GM12878 (cell line): ENCODE results near the gene MALRD1. TPM values are rescaled to one million over a fixed set of nuclear protein-coding genes. Genes with fewer than 3 reads are reported as not detected.

Source experiments
- ATAC-seq: fragments of 200-7000 bp; cut with Tn5 transposase; 3 replicates; pipeline ENCODE4 v1.9.1; 2020; ENCODE audit warnings: mild to moderate bottlenecking, moderate library complexity
- BruUV-seq: library from RNA; stranded (reverse); fragments of 400-500 nt; replicated peaks from 2 replicates; lab custom pipeline; 2021; lab: Mats Ljungman, UMichigan
- CTCF ChIA-PET: fragments of 300-600 bp; sonication (Branson Sonifier 250); formaldehyde crosslinking; extraction: SDS; loops from one replicate; lab custom pipeline; 2021; ENCODE audit warnings: inconsistent platforms; lab: Yijun Ruan, JAX
- POLR2A ChIA-PET: fragments of 350-600 bp; formaldehyde crosslinking; extraction: SDS; loops from one replicate; lab custom pipeline; 2021; ENCODE audit warnings: inconsistent platforms; lab: Charles Lee
- RAD21 ChIA-PET: fragments of 300-600 bp; sonication (Branson Sonifier 250); formaldehyde crosslinking; loops from one replicate; lab custom pipeline; 2023; ENCODE audit warnings: antibody characterized with exemption; ENCODE audit not compliant: unreplicated experiment; lab: Charles Lee
- SMC1A ChIA-PET: fragments of 300-600 bp; sonication (Branson Sonifier 250); formaldehyde crosslinking; loops from one replicate; lab custom pipeline; 2023; ENCODE audit not compliant: unreplicated experiment, uncharacterized antibody; lab: Charles Lee
- DNase-seq: peaks from one replicate; pipeline ENCODE4 v3.0.0-alpha.2; 2011; ENCODE audit warnings: low read depth, low spot score
- FAIRE-seq: peaks from 3 replicates; lab custom pipeline; 2011; peaks lifted over from hg19 to GRCh38; lab: Jason Lieb, UNC
- H2AFZ ChIP-seq: 2 replicates; pipeline ENCODE4 v1.6.0; 2011; ENCODE audit warnings: low read depth, low read length, control low read depth; ENCODE audit not compliant: control insufficient read depth
- H3K27ac ChIP-seq: 2 replicates; pipeline ENCODE4 v1.5.1; 2011; ENCODE audit warnings: control low read depth; ENCODE audit not compliant: control insufficient read depth, insufficient read depth
- H3K27me3 ChIP-seq, 2 experiments: replicated peaks in 1 of 2; 2 replicates each; pipeline versions ENCODE4 v1.6.0 to v1.6.1; 2011; ENCODE audit warnings: low read length in 1 of 2; ENCODE audit not compliant: control insufficient read depth in 2 of 2, insufficient read depth in 2 of 2
- H3K36me3 ChIP-seq, 2 experiments: 2 replicates each; pipeline ENCODE4 v1.5.1; 2011; ENCODE audit warnings: low read length in 1 of 2; ENCODE audit not compliant: control insufficient read depth in 2 of 2, insufficient read depth in 2 of 2
- H3K4me1 ChIP-seq: 2 replicates; pipeline ENCODE4 v1.6.1; 2011; ENCODE audit warnings: mild to moderate bottlenecking, low read length, moderate library complexity, mixed read lengths; ENCODE audit not compliant: control insufficient read depth, insufficient read depth
- H3K4me2 ChIP-seq: 2 replicates; pipeline ENCODE4 v1.6.0; 2011; ENCODE audit warnings: control low read depth; ENCODE audit not compliant: control insufficient read depth, insufficient read depth
- H3K4me3 ChIP-seq: fragments of 200-600 bp; sonication (generic); 2 replicates; pipeline ENCODE4 v1.5.1; 2016
- H3K79me2 ChIP-seq: 2 replicates; pipeline ENCODE4 v1.6.0; 2011; ENCODE audit warnings: low read length; ENCODE audit not compliant: control insufficient read depth, insufficient read depth
- H3K9ac ChIP-seq: 2 replicates; pipeline ENCODE4 v1.8.0; 2011; ENCODE audit warnings: low read length, control low read depth, mixed read lengths; ENCODE audit not compliant: control insufficient read depth, insufficient read depth
- H3K9me3 ChIP-seq: replicated peaks from 3 replicates; pipeline ENCODE4 v1.5.1; 2011; ENCODE audit warnings: mild to moderate bottlenecking, low read length; ENCODE audit not compliant: control insufficient read depth, insufficient read depth
- H4K20me1 ChIP-seq: 2 replicates; pipeline ENCODE4 v1.6.0; 2011; ENCODE audit not compliant: control insufficient read depth, insufficient read depth
- CHD1 ChIP-seq: IDR thresholded peaks from 2 replicates; pipeline ENCODE4 v1.6.1; 2012; ENCODE audit warnings: low read depth, low read length, improper control_type of control experiment
- E2F8 ChIP-seq: fragments of 450-650 bp; IDR thresholded peaks from 2 replicates; pipeline ENCODE4 v1.6.1; 2018; ENCODE audit warnings: mild to moderate bottlenecking, low read depth, moderate library complexity; ENCODE audit not compliant: partially characterized antibody
- ESRRA ChIP-seq: IDR thresholded peaks from 2 replicates; pipeline ENCODE4 v1.6.1; 2012; ENCODE audit warnings: mild to moderate bottlenecking, low read length, improper control_type of control experiment
- LARP7 ChIP-seq: fragments of 450-650 bp; IDR thresholded peaks from 2 replicates; pipeline ENCODE4 v1.6.1; 2017; ENCODE audit warnings: mild to moderate bottlenecking
- MEF2A ChIP-seq: IDR thresholded peaks from 2 replicates; pipeline ENCODE4 v1.6.1; 2011; ENCODE audit warnings: low read depth, mild to moderate bottlenecking, low read length, moderate library complexity; ENCODE audit not compliant: insufficient read depth
- MTA3 ChIP-seq: IDR thresholded peaks from 2 replicates; pipeline ENCODE4 v1.6.1; 2012; ENCODE audit warnings: low read length, inconsistent platforms, borderline replicate concordance
- RELB ChIP-seq: fragments of 450-650 bp; IDR thresholded peaks from 2 replicates; pipeline ENCODE4 v1.6.1; 2017; ENCODE audit warnings: low read depth, mild to moderate bottlenecking, moderate library complexity
- SUZ12 ChIP-seq: fragments of 200-600 bp; sonication (generic); IDR thresholded peaks from one replicate; pipeline ENCODE4 v1.6.1; 2018; ENCODE audit warnings: antibody characterized with exemption, mild to moderate bottlenecking; ENCODE audit not compliant: unreplicated experiment
- ZNF384 ChIP-seq: IDR thresholded peaks from 2 replicates; pipeline ENCODE4 v1.6.1; 2012; ENCODE audit warnings: low read depth, mild to moderate bottlenecking, low read length, improper control_type of control experiment, borderline replicate concordance
- ZNF592 ChIP-seq: fragments of 450-650 bp; IDR thresholded peaks from 2 replicates; pipeline ENCODE4 v1.6.1; 2017; ENCODE audit warnings: mild to moderate bottlenecking, moderate library complexity
- WGBS: methylation state at CpG from one replicate; pipeline ENCODE4 v1.1.6; 2016; ENCODE audit warnings: low lambda C conversion rate; ENCODE audit not compliant: insufficient replicate concordance, insufficient coverage; ENCODE audit errors: missing lambda C conversion rate; 5-methylcytosine and 5-hydroxymethylcytosine counted together
- in situ Hi-C: fragments of 300-500 bp; cut with MboI; formaldehyde crosslinking; loops from 9 replicates; pipeline ENCODE4 v1.14.3; 2018; ENCODE audit warnings: mixed read lengths
- intact Hi-C: fragments of 100-400 bp; cut with micrococcal nuclease; formaldehyde crosslinking; loops from one replicate; pipeline ENCODE4 v1.14.2; 2022; ENCODE audit not compliant: unreplicated experiment
- polyA plus RNA-seq, 11 experiments: library from polyadenylated mRNA; depleted of rRNA in 4 of 11; unstranded in 6 of 11; stranded (reverse) in 5 of 11; fragments of >200 nt; fragmentation: Nextera tagmentation in 4 of 11; fragmentation: Illumina TruSeq in 1 of 11; extraction: Ambion mirVana in 4 of 11; extraction: Trizol in 1 of 11; gene quantifications; 1 replicate in 1 of 11; 2 replicates in 10 of 11; pipeline versions ENCODE4 v1.2.1 to v1.2.3, GENCODE V29; 2011 to 2016; ENCODE audit warnings: inconsistent platforms in 2 of 11, missing spikeins in 2 of 11, low read depth in 1 of 11
- total RNA-seq, 4 experiments: library from RNA; depleted of rRNA in 3 of 4; stranded (reverse); fragments of >200 nt in 3 of 4; fragmentation: Illumina TruSeq in 1 of 4; extraction: Trizol in 1 of 4; gene quantifications; 2 replicates each; pipeline versions ENCODE4 v1.2.1 to v1.2.3, GENCODE V29; 2013 to 2021

MALRD1 gene
- total and polyA plus RNA-seq, 10 of the 15 experiments (the other 5 are each of a cell fraction or from before 2014, with no cell fraction given): 0.12 to 6.6 (median 0.26) TPM; not detected in 2

GRCh38 chr10:19283786-19284185, 235.2 kb downstream of the MALRD1 start (continued):
- TF ChIP-seq RELB: no peak
- no peak for TF ChIP-seq SUZ12
- no peak for TF ChIP-seq ZNF384
- TF ChIP-seq ESRRA: no peak
- TF ChIP-seq E2F8: no peak
- TF ChIP-seq MEF2A: no peak

GRCh38 chr10:19290770-19291169, 242.2 kb downstream of the MALRD1 start:
- no peaks in the 10 kb centered on the region for H3K36me3 ChIP-seq
- in situ Hi-C loops (no loop called here), intact Hi-C loops (no loop called here)
- no peaks in the 10 kb centered on the region for H3K9me3 ChIP-seq
- BruUV-seq: no TSS peak
- ATAC-seq (no peak), DNase-seq (no peak), FAIRE-seq (no peak)
- no peaks in the 10 kb centered on the region for H3K27me3 ChIP-seq
- POLR2A ChIA-PET: no interaction called here
- H2AFZ ChIP-seq: no peak overlapping the region
- H3K9ac ChIP-seq: no peak overlapping the region
- CTCF ChIA-PET: no interaction called here
- TF ChIP-seq CHD1 (no peak), ZNF592 (no peak), MTA3 (no peak), LARP7 (no peak)
- H4K20me1 ChIP-seq: no peaks in the 10 kb centered on the region
- RAD21 ChIA-PET: no interaction called here
- SMC1A ChIA-PET: no interaction called here
- H3K4me3 ChIP-seq: no peak overlapping the region
- no peak overlapping the region for H3K4me2 ChIP-seq
- H3K4me1 ChIP-seq: no peaks in the 10 kb centered on the region
- no peak overlapping the region for H3K27ac ChIP-seq
- no peaks in the 10 kb centered on the region for H3K79me2 ChIP-seq
- 50% methylated on average over 1 of the region's 1 CpG for WGBS
